Fibroblast of skin of scalp (primary cell): ENCODE measurements around the gene HENMT1.
"Not testable (repeated sequence)": the region's sequence is repeated elsewhere in the genome, so short reads cannot be mapped to it uniquely, and the experiment has no call there.

Source experiments
- DNase-seq: peaks from one replicate; pipeline ENCODE4 v3.0.0-alpha.2; 2013

Gene HENMT1

GRCh38 chr1:108670131-108670773, 9.4 kb upstream of the HENMT1 start:
- peak; percentile 36 for DNase-seq

GRCh38 chr1:108669679-108670078, 8.8 kb upstream of the HENMT1 start:
- no peak for DNase-seq

- no peak for DNase-seq
Measured at GRCh38 chr1:108668777-108669176, 7.9 kb upstream of the HENMT1 start.

DNA sequence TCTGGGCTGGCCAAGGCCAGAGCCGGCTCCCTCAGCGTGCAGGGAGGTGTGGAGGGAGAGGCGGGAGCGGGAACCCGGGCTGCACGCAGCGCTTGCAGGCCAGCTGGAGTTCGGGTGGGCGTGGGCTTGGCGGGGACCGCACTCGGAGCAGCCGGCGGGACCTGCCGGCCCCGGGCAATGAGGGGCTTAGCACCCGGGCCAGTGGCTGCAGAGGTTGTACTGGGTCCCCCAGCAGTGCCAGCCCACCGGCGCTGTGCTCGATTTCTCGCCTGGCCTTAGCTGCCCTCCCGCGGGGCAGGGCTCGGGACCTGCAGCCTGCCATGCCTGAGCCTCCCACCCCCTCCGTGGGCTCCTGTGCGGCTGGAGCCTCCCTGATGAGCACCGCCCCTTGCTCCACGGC, 6.5 kb upstream of the HENMT1 start:
- not testable (repeated sequence) for DNase-seq

GRCh38 chr1:108665771-108666170, 4.9 kb upstream of the HENMT1 start:
- DNase-seq = no peak

- no peak for DNase-seq
Measured at GRCh38 chr1:108665067-108665466, 4.2 kb upstream of the HENMT1 start.

GRCh38 chr1:108664481-108664880, 3.6 kb upstream of the HENMT1 start:
- DNase-seq = no peak

GRCh38 chr1:108663074-108663473, 2.2 kb upstream of the HENMT1 start:
- no peak for DNase-seq

DNA sequence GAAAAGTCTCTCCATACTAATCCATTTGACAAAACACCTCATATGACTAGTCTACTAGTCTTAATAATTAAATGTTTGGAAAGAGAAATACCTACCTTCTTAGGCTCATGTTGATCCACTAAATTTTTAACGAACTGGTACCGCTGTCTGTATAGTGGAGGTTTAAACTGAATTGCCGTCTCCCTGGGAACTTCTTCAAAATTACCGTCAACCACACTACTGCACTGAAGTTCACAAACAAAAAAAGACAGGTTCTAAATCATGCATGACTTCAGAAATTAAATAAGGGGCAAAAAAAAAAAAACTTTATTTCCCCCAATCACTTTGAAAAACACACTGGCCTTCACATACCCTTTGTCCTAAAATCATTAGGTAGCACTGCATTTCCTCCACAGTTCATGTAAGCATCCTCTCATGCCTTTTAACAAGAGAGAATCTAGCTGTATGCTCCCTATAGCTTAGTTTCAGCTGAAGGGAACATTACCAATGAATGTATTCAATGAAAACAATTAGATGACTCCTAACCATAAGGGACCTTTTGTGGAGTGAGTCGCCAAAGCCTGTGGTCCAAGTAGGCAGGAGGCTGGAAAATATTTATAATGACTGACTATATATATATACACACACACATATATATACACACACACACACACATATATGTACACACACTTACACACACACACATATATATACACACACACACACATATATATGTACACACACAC, 3.4 kb downstream of the HENMT1 start:
- peak; percentile 9 for DNase-seq

GRCh38 chr1:108653431-108654105, 7.3 kb downstream of the HENMT1 start:
- DNase-seq = no peak

DNA sequence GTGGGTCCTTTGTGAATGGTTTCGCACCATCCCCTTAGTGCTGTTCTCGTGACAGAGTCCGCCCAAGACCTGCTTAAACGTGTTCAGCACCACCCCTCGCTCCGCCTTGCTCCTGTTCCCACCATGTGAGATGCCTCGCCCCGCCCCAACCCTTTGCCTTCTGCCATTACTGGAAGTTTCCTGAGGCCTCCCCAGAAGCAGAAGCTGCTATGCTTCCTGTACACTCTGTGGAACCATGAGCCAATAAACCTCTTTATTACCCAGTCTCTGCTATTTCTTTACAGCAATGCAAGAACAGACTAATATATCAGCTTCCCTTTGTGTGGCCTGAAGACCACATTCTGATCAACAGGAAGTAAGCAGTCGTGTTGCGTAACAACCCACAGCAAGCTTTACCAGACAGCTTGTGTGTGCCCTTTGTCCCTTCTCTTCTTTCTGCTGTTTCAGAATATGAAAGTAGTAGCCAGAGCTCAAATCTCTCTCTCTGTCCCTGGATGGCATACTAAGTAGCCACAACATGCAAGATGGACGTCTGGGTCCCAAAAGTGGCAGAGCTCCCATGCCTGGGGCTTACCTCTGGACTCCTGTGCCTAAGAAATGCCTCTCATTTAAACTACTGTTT, 14.1 kb downstream of the HENMT1 start:
- DNase-seq = peak; percentile 58

DNA sequence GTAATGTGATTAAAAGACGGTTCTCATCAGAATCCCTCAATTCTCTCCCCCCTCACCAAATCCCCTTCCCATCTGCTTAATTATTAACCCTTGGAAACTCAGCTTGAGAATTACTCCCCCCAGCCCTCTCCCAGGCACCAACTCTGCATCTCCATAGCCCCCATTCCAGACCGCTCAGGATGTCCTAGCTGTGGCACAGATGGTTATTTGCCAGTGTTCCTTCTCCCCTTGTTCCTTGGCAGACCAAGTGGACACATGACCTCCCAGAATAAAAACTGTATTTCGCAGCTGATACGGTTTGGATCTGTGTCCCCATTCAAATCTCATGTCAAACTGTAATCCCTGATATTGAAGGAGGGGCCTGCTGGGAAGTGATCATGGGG, 14.6 kb downstream of the HENMT1 start:
- no peak for DNase-seq

GRCh38 chr1:108645564-108646184, 15.2 kb downstream of the HENMT1 start:
- no peak for DNase-seq

- no peak for DNase-seq
Measured at GRCh38 chr1:108644984-108645383, 15.9 kb downstream of the HENMT1 start.

DNA sequence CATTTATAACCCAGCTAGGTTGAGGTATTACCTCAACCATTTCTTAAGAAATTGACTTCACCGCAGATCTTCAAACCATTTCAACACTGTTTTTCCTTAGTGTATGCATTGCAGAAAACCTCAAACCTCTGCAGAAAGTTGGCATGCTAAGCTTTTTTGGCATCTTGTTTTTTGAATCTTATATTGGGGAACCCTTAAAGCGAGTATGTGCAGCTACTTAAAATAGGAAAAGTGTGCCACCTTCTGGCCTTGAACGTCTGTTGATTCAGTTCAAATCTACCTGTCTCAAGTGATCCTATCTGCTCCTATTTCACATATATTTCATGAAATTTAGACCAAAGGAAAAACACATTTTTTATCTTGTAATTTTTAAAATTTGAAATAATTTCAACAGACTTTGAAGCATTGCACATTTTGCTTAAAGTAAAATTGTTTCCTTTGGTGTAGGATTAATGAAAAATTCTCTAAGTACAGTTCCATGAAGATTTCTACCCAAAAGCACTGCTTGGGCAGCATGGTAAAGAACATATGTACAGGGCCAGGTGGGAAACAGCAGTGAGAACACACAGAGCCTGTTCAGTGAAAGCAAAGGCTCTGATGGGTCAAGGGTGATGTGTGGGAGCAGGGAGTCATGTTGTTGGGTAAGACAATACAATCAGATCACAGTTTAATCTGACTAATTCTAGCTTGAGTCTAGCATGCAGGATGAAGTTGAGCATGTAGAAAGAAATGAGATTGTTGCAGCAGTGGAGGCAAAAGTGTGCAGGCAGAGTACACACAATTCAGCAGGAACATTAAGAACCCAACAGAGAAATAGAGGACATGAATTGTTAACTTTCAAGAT, 17.2 kb downstream of the HENMT1 start:
- peak; percentile 65 for DNase-seq

DNA sequence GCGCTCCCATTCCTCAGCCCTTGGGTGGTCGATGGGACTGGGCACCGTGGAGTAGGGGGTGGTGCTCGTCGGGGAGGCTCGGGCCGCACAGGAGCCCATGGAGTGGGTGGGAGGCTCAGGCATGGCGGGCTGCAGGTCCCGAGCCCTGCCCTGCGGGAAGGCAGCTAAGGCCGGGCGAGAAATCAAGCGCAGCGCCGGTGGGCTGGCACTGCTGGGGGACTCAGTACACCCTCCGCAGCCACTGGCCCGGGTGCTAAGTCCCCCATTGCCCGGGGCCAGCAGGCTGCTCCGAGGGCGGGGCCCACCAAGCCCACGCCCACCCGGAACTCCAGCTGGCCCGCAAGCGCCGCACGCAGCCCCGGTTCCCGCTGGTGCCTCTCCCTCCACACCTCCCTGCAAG, 20.0 kb downstream of the HENMT1 start:
- DNase-seq = not testable (repeated sequence)

- no peak for DNase-seq
Measured at GRCh38 chr1:108639899-108640560, 20.9 kb downstream of the HENMT1 start.

- no peak for DNase-seq
Measured at GRCh38 chr1:108636876-108637275, 24.0 kb downstream of the HENMT1 start.

DNA sequence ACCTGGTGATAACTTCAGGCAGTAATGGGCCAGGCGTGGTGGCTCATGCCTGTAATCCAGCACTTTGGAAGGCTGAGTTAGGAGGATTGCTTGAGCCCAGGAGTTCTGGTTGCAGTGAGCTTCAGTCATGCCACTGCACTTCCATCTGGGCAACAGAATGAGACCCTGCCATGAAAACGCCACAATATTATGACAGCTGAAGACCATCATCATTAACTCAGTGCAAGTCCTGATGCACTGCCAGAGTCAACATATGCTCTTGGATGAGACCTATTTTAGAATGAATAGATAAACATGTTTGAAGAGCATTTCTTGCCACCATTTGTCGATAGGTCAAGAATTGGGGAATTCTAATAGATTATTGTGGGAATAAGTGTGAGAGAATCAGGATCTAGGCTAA, 26.4 kb downstream of the HENMT1 start:
- no peak for DNase-seq

DNA sequence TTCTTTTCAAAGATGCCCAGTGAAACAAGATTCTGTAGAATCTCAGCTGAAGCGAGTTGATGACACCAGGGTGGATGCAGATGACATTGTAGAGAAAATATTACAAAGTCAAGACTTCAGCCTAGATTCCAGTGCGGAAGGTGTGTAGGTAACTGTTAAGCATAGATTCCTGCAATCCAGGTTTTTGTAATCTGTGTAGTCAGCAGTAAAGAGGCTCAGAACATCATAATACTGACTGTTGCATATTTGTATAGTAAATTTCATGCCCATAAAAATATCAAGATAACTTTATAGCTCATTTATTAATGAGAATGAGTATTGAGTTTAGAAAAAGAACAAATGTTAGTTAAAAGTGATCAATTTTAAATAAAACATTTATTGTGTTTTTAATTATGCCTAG, 32.2 kb downstream of the HENMT1 start:
- no peak for DNase-seq

DNA sequence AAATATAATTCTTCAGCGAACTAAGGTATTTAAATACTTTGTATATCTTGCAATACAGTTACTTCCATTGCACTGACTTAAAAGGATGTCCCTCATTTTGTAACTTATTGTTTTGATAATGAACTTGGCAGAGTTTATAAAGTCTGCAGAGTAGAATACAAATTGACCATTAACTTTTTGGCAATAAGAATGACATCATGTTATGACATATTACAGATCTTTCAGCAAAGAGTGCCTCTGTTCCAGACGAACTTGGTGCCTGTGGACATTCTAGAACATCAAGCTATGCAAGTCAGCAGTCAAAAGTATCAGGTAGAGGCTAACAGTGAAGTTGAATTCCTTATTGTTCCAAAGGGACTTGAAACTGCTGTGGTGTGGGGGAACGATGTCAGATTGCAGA, 32.9 kb downstream of the HENMT1 start:
- no peak for DNase-seq
